Dendritic cell treated with granulocyte-macrophage colony-stimulating factor and Interleukin-4, amounts not matched to agents 40 ng/mL and 50 ng/mL, for 4 days (primary cell): ENCODE measurements around the gene TMPRSS2.

Experiments
- H3K27ac Mint-ChIP-seq: one replicate; pipeline ENCODE4 v1.8.0; 2022; ENCODE audit warnings: mild to moderate bottlenecking, mixed read lengths
- H3K27me3 Mint-ChIP-seq: one replicate; pipeline ENCODE4 v1.8.0; 2022; ENCODE audit warnings: mild to moderate bottlenecking, mixed read lengths
- H3K36me3 Mint-ChIP-seq: one replicate; pipeline ENCODE4 v1.8.0; 2022; ENCODE audit warnings: low read depth, mixed read lengths
- H3K4me1 Mint-ChIP-seq: one replicate; pipeline ENCODE4 v1.8.0; 2022; ENCODE audit warnings: low read depth, mixed read lengths
- H3K4me3 Mint-ChIP-seq: one replicate; pipeline ENCODE4 v1.8.0; 2022; ENCODE audit warnings: mild to moderate bottlenecking, moderate library complexity, mixed read lengths
- H3K9me3 Mint-ChIP-seq: one replicate; pipeline ENCODE4 v1.8.0; 2022; ENCODE audit warnings: mixed read lengths
- intact Hi-C: fragments of 100-400 bp; cut with micrococcal nuclease; formaldehyde crosslinking; loops from one replicate; pipeline ENCODE4 v1.15.0; 2022

TMPRSS2 gene

DNA sequence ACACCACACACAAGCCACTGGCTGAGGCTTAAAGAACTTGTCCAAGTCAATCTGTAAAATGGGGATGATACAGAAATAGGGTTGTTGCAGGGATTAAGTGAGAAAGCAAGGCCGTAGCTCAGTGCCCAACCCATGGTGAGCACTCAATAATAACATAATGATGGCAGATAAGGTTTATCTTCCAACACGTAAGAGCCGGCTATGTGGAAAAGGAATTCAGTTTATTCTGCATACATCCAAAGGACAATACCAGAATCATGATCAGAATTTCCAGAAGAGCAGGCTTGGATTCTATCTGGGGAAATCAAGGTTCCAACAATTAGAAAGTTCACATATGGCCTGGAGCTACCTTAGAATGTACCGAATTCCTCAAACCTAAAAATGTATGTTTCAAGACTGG lies 4.6 kb downstream of the TMPRSS2 start:
- H3K4me3 Mint-ChIP-seq: no peak overlapping the region
- peaks cover 6% of the 10 kb centered on the region for H3K4me1 Mint-ChIP-seq
- H3K36me3 Mint-ChIP-seq: no peaks in the 10 kb centered on the region
- peaks cover 52% of the 10 kb centered on the region for H3K27me3 Mint-ChIP-seq
- H3K27ac Mint-ChIP-seq: no peak overlapping the region
- intact Hi-C loops: no loop called here
- H3K9me3 Mint-ChIP-seq: no peaks in the 10 kb centered on the region

GRCh38 chr21:41501919-41502318 lies 6.0 kb downstream of the TMPRSS2 start:
- H3K27me3 Mint-ChIP-seq: peaks cover 41% of the 10 kb centered on the region
- intact Hi-C loops: no loop called here

GRCh38 chr21:41500931-41501381 lies 7.0 kb downstream of the TMPRSS2 start:
- intact Hi-C loops: no loop called here
- no peak overlapping the region for H3K4me3 Mint-ChIP-seq
- H3K27me3 Mint-ChIP-seq: peaks cover 35% of the 10 kb centered on the region
- peaks cover 6% of the 10 kb centered on the region for H3K4me1 Mint-ChIP-seq
- no peaks in the 10 kb centered on the region for H3K36me3 Mint-ChIP-seq
- no peak overlapping the region for H3K27ac Mint-ChIP-seq
- H3K9me3 Mint-ChIP-seq: no peaks in the 10 kb centered on the region

More at GRCh38 chr21:41501919-41502318, 6.0 kb downstream of the TMPRSS2 start:
- Mint-ChIP-seq H3K4me1 (peaks cover 6% of the 10 kb centered on the region), H3K27ac (no peak overlapping the region), H3K36me3 (no peaks in the 10 kb centered on the region), H3K4me3 (no peak overlapping the region), H3K9me3 (no peaks in the 10 kb centered on the region)

DNA sequence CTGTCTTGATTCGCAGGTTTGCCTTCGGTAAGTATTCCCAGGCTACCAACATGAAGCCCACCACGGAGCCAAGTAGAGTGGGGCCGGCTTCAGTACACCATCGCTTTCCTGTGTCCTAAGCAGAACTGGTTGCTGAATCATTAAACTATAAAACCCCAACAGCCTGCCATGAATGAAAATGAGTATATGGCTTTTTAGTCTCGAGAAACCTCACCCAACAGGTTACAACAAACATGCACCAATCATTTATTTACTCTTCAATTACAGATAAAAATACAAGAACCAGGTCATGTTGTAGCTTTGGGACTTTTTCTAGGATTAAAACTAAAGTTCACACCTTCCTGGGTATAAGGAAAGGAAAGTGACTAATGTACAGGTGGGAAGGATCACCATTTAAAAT lies 7.6 kb downstream of the TMPRSS2 start:
- intact Hi-C loops: no loop called here
- H3K9me3 Mint-ChIP-seq: no peaks in the 10 kb centered on the region
- no peak overlapping the region for H3K27ac Mint-ChIP-seq
- H3K4me3 Mint-ChIP-seq: no peak overlapping the region
- H3K4me1 Mint-ChIP-seq: peaks cover 6% of the 10 kb centered on the region
- peaks cover 29% of the 10 kb centered on the region for H3K27me3 Mint-ChIP-seq
- no peaks in the 10 kb centered on the region for H3K36me3 Mint-ChIP-seq

GRCh38 chr21:41499920-41500319 lies 8.0 kb downstream of the TMPRSS2 start:
- Mint-ChIP-seq H3K9me3 (no peaks in the 10 kb centered on the region), H3K36me3 (no peaks in the 10 kb centered on the region), H3K4me1 (peaks cover 6% of the 10 kb centered on the region), H3K27me3 (peaks cover 27% of the 10 kb centered on the region), H3K27ac (no peak overlapping the region), H3K4me3 (no peak overlapping the region)
- intact Hi-C loops: no loop called here

DNA sequence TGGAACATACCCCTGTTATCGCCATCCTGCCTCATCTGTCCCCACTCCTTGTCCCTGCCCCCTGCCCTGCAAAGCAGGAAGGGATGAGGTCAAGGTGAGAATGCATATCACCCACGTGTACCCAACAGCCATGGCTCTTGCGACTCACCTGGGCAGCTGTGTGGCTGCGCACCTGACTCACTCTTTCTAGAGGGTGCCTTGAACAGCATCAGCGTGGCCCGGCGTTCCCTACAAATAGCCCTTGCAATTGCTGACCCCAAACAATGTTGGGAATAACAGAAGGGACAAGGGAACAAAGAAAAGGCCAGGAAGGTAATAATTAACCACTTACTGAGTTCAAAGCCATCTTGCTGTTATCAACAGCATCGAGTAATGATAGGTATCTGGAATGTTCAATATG lies 10.2 kb downstream of the TMPRSS2 start:
- no peak overlapping the region for H3K27ac Mint-ChIP-seq
- peaks cover 17% of the 10 kb centered on the region for H3K27me3 Mint-ChIP-seq
- H3K9me3 Mint-ChIP-seq: no peaks in the 10 kb centered on the region
- no peaks in the 10 kb centered on the region for H3K4me1 Mint-ChIP-seq
- intact Hi-C loops: no loop called here
- H3K36me3 Mint-ChIP-seq: no peaks in the 10 kb centered on the region
- H3K4me3 Mint-ChIP-seq: no peak overlapping the region

DNA sequence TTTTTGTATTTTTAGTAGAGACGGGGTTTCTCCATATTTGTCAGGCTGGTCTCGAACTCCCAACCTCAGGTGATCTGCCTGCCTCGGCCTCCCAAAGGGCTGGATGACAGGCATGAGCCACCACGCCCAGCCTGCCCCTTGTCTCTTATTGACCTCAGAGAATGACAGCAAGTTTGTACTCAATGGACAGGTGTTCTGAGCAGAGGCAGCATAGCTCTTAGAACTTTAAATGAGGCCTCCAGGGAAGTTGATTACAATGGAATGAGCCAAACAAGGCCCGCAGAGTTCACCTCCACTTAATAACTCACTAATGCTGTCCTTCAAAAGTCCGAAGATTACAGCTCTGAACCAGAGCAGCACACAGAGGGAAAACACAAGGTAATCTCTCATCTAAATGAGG lies 10.9 kb downstream of the TMPRSS2 start:
- no peak overlapping the region for H3K4me3 Mint-ChIP-seq
- H3K4me1 Mint-ChIP-seq: no peaks in the 10 kb centered on the region
- peaks cover 12% of the 10 kb centered on the region for H3K27me3 Mint-ChIP-seq
- H3K36me3 Mint-ChIP-seq: no peaks in the 10 kb centered on the region
- no peaks in the 10 kb centered on the region for H3K9me3 Mint-ChIP-seq
- no peak overlapping the region for H3K27ac Mint-ChIP-seq
- intact Hi-C loops: no loop called here

GRCh38 chr21:41494242-41494641 lies 13.7 kb downstream of the TMPRSS2 start:
- Mint-ChIP-seq H3K27me3 (peaks cover 5% of the 10 kb centered on the region), H3K27ac (no peak overlapping the region), H3K4me1 (no peaks in the 10 kb centered on the region), H3K9me3 (no peaks in the 10 kb centered on the region), H3K4me3 (no peak overlapping the region), H3K36me3 (no peaks in the 10 kb centered on the region)
- intact Hi-C loops: no loop called here

GRCh38 chr21:41491412-41491811 lies 16.5 kb downstream of the TMPRSS2 start:
- H3K36me3 Mint-ChIP-seq: no peaks in the 10 kb centered on the region
- H3K4me3 Mint-ChIP-seq: no peak overlapping the region
- intact Hi-C loops: no loop called here
- no peaks in the 10 kb centered on the region for H3K9me3 Mint-ChIP-seq
- H3K27ac Mint-ChIP-seq: no peak overlapping the region
- H3K4me1 Mint-ChIP-seq: no peaks in the 10 kb centered on the region
- H3K27me3 Mint-ChIP-seq: peaks cover 4% of the 10 kb centered on the region

GRCh38 chr21:41490330-41490729 lies 17.6 kb downstream of the TMPRSS2 start:
- Mint-ChIP-seq H3K27ac (no peak overlapping the region), H3K36me3 (no peaks in the 10 kb centered on the region), H3K4me1 (no peaks in the 10 kb centered on the region)

DNA sequence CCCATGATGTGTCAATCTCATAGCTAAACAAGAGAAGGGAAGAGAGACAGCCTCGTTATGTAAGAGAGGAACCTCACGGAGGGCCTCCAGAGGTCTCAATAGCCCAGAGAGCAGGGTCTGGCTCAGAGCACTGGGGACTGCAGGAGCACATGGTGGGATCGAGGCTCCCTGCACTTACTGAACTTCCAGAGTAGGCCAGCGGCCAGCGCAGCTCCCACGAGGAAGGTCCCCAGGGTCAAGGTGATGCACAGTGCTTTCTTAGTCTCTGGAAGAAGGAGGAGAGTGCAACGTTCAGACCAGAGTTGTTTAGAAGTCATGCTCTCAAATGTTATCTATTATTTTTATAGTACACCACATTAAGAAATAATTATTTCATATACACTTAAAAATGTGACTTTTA lies 18.6 kb downstream of the TMPRSS2 start:
- no peaks in the 10 kb centered on the region for H3K4me1 Mint-ChIP-seq
- H3K27me3 Mint-ChIP-seq: peaks cover 5% of the 10 kb centered on the region
- no peak overlapping the region for H3K27ac Mint-ChIP-seq
- no peak overlapping the region for H3K4me3 Mint-ChIP-seq
- intact Hi-C loops: no loop called here
- H3K9me3 Mint-ChIP-seq: no peaks in the 10 kb centered on the region
- H3K36me3 Mint-ChIP-seq: no peaks in the 10 kb centered on the region

More at GRCh38 chr21:41490330-41490729, 17.6 kb downstream of the TMPRSS2 start:
- Mint-ChIP-seq H3K4me3 (no peak overlapping the region), H3K27me3 (peaks cover 4% of the 10 kb centered on the region), H3K9me3 (no peaks in the 10 kb centered on the region)
- intact Hi-C loops: no loop called here

DNA sequence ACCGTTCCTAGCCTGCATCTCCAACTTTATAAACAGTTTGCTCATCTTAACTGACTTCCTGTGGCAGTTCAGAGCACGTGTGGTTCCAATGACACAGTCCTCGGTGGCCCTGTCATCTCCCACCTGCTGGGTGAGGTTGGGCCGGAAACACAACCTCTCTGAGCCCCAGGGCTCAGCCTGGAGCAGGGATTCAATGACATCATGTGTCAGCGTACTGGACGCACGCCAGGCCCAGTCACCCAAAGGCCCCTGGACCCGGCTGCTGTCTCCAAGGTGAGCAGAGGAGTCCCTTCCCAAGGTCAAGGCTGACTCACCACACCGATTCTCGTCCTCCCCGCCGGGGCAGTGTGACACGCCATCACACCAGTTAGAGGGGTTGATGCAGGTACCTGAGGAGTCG lies 19.9 kb downstream of the TMPRSS2 start:
- Mint-ChIP-seq H3K27me3 (peaks cover 3% of the 10 kb centered on the region), H3K4me1 (no peaks in the 10 kb centered on the region), H3K9me3 (no peaks in the 10 kb centered on the region), H3K4me3 (no peak overlapping the region), H3K36me3 (no peaks in the 10 kb centered on the region), H3K27ac (no peak overlapping the region)
- intact Hi-C loops: no loop called here

GRCh38 chr21:41487082-41487481 lies 20.9 kb downstream of the TMPRSS2 start:
- intact Hi-C loops: no loop called here
- H3K36me3 Mint-ChIP-seq: no peaks in the 10 kb centered on the region
- no peaks in the 10 kb centered on the region for H3K4me1 Mint-ChIP-seq
- H3K4me3 Mint-ChIP-seq: no peak overlapping the region
- no peak overlapping the region for H3K27ac Mint-ChIP-seq
- no peaks in the 10 kb centered on the region for H3K9me3 Mint-ChIP-seq
- H3K27me3 Mint-ChIP-seq: peaks cover 3% of the 10 kb centered on the region

DNA sequence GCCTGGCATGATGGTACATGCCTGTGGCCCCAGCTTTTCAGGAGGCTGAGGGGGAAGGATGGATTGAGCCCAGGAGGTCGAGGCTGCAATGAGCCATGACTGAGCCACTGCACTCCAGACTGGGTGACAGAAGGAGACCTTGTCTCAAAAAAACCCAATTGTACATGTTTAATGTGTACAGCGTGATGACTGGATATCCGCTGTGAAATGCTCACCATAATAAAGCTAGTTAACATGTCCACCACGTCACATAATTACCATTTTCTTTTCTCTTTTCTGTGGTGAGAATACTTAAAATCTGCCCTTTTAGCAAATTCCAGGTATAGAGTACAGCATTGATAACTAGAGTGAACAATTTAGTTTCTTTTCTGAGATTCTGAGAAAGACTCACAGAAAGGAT lies 24.0 kb downstream of the TMPRSS2 start:
- no peaks in the 10 kb centered on the region for H3K36me3 Mint-ChIP-seq
- H3K9me3 Mint-ChIP-seq: no peaks in the 10 kb centered on the region
- no peak overlapping the region for H3K4me3 Mint-ChIP-seq
- H3K27ac Mint-ChIP-seq: no peak overlapping the region
- intact Hi-C loops: no loop called here
- H3K4me1 Mint-ChIP-seq: no peaks in the 10 kb centered on the region
- peaks cover 10% of the 10 kb centered on the region for H3K27me3 Mint-ChIP-seq

DNA sequence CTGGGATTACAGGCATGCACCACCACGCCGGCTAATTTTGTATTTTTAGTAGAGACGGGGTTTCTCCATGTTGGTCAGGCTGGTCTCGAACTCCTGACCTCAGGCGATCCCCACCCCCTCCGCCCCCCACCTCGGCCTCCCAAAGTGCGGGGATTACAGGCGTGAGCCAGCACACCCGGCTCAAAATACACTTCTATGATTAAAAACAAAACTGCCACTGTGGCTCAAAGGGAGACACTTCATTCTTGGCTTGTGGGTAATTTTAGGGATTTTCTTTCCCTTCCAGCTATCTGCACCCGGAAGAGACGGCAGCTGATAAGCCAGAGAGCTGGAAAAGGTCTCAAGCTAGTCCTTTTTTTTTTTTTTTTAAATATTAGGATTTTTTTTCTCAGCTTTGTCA lies 24.5 kb downstream of the TMPRSS2 start:
- intact Hi-C loops: no loop called here
- no peaks in the 10 kb centered on the region for H3K4me1 Mint-ChIP-seq
- no peaks in the 10 kb centered on the region for H3K9me3 Mint-ChIP-seq
- no peaks in the 10 kb centered on the region for H3K36me3 Mint-ChIP-seq
- H3K4me3 Mint-ChIP-seq: no peak overlapping the region
- H3K27ac Mint-ChIP-seq: no peak overlapping the region
- peaks cover 13% of the 10 kb centered on the region for H3K27me3 Mint-ChIP-seq
